SK-N-SH (cell line): Measurements from ENCODE around the gene TFE3. TPM values are rescaled to one million over a fixed set of nuclear protein-coding genes. Genes with fewer than 3 reads are reported as not detected.

ENCODE experiments used
- CTCF ChIA-PET: fragments of 300-600, 350-600 bp; formaldehyde crosslinking; extraction: SDS; loops from one replicate; lab custom pipeline; 2021; lab: Yijun Ruan, JAX
- POLR2A ChIA-PET: fragments of 350-600 bp; sonication (Branson Sonifier 250); formaldehyde crosslinking; extraction: SDS; loops from one replicate; lab custom pipeline; 2020; ENCODE audit warnings: antibody characterized with exemption, inconsistent platforms; lab: Yijun Ruan, JAX
- DNase-seq: peaks from one replicate; pipeline ENCODE4 v3.0.0; 2012
- H2AFZ ChIP-seq: fragments of 200-600 bp; sonication (generic); 2 replicates; pipeline ENCODE4 v1.8.1; 2016; ENCODE audit warnings: antibody characterized with exemption, mild to moderate bottlenecking, low read depth
- H3F3A ChIP-seq: fragments of 200-600 bp; sonication (generic); replicated peaks from 2 replicates; pipeline ENCODE3; 2016; ENCODE audit warnings: antibody characterized with exemption, mild to moderate bottlenecking; ENCODE audit not compliant: insufficient read depth
- H3K27ac ChIP-seq, 2 experiments: fragments of 200-500 bp in 1 of 2; fragments of 200-600 bp in 1 of 2; sonication (Bioruptor generic) in 1 of 2; sonication (generic), shearing (Covaris generic) in 1 of 2; 2 replicates each; pipeline versions ENCODE4 v1.5.1 to v1.6.1; 2014 to 2016; ENCODE audit warnings: low read depth in 2 of 2, inconsistent platforms in 1 of 2, low read length in 1 of 2, mild to moderate bottlenecking in 1 of 2, mixed read lengths in 1 of 2
- H3K27me3 ChIP-seq: fragments of 200-600 bp; sonication (generic), shearing (Covaris generic); 2 replicates; pipeline ENCODE4 v1.6.1; 2016; ENCODE audit warnings: mixed run types; ENCODE audit not compliant: insufficient read depth
- H3K36me3 ChIP-seq, 2 experiments: fragments of 200-500 bp in 1 of 2; fragments of 200-600 bp in 1 of 2; sonication (Bioruptor generic) in 1 of 2; sonication (generic) in 1 of 2; replicated peaks in 1 of 2; 2 replicates each; pipeline versions ENCODE3 to v1.5.1; 2014 to 2016; ENCODE audit warnings: low read length in 1 of 2, mild to moderate bottlenecking in 1 of 2; ENCODE audit not compliant: insufficient read depth in 2 of 2, control insufficient read depth in 1 of 2
- H3K4me1 ChIP-seq, 2 experiments: fragments of 200-500 bp in 1 of 2; fragments of 200-600 bp in 1 of 2; sonication (Bioruptor generic) in 1 of 2; sonication (generic), shearing (Covaris generic) in 1 of 2; 2 replicates each; pipeline versions ENCODE4 v1.5.1 to v1.6.1; 2014 to 2016; ENCODE audit warnings: low read depth in 1 of 2, low read length in 1 of 2, mixed run types in 1 of 2; ENCODE audit not compliant: insufficient read depth in 2 of 2, control insufficient read depth in 1 of 2
- H3K4me2 ChIP-seq: fragments of 200-600 bp; sonication (generic), shearing (Covaris generic); 2 replicates; pipeline ENCODE4 v1.6.1; 2017; ENCODE audit warnings: mixed run types
- H3K4me3 ChIP-seq, 2 experiments: fragments of 200-500 bp in 1 of 2; fragments of 200-600 bp in 1 of 2; sonication (Bioruptor generic) in 1 of 2; sonication (generic), shearing (Covaris generic) in 1 of 2; 2 replicates each; pipeline versions ENCODE4 v1.5.1 to v1.8.1; 2014 to 2016; ENCODE audit warnings: low read depth in 2 of 2, inconsistent platforms in 1 of 2, low read length in 1 of 2, mild to moderate bottlenecking in 1 of 2, mixed read lengths in 1 of 2, moderate library complexity in 1 of 2
- H3K79me2 ChIP-seq: fragments of 200-600 bp; sonication (generic); 2 replicates; pipeline ENCODE4 v1.8.1; 2017; ENCODE audit warnings: mild to moderate bottlenecking; ENCODE audit not compliant: insufficient read depth
- H3K9ac ChIP-seq: fragments of 200-600 bp; sonication (generic); 2 replicates; pipeline ENCODE4 v1.6.1; 2017; ENCODE audit warnings: mixed run types
- H3K9me2 ChIP-seq: fragments of 200-600 bp; sonication (generic); 2 replicates; pipeline ENCODE4 v1.6.1; 2017; ENCODE audit warnings: mixed run types
- H3K9me3 ChIP-seq: fragments of 200-600 bp; sonication (generic); 2 replicates; pipeline ENCODE4 v1.6.1; 2017; ENCODE audit warnings: mixed run types, mild to moderate bottlenecking, moderate library complexity
- H4K20me1 ChIP-seq: fragments of 200-600 bp; sonication (generic); 2 replicates; pipeline ENCODE4 v1.6.1; 2017; ENCODE audit warnings: mild to moderate bottlenecking, mixed run types; ENCODE audit not compliant: insufficient read depth
- CTCF ChIP-seq: fragments of 200-600 bp; sonication (generic); IDR thresholded peaks from 2 replicates; pipeline ENCODE4 v1.6.1; 2017; ENCODE audit warnings: antibody characterized with exemption, mild to moderate bottlenecking, moderate library complexity
- ELF1 ChIP-seq: IDR thresholded peaks from 2 replicates; pipeline ENCODE4 v1.4.0; 2012
- EZH2phosphoT487 ChIP-seq: fragments of 200-600 bp; sonication (generic); IDR thresholded peaks from 2 replicates; pipeline ENCODE4 v1.6.1; 2017; ENCODE audit warnings: low read depth, mixed run types, mild to moderate bottlenecking, antibody characterized with exemption, moderate library complexity, borderline replicate concordance
- MAX ChIP-seq: IDR thresholded peaks from 2 replicates; pipeline ENCODE4 v1.4.0; 2012; ENCODE audit warnings: low read depth
- NFIC ChIP-seq: IDR thresholded peaks from 2 replicates; pipeline ENCODE4 v1.4.0; 2012; ENCODE audit warnings: borderline replicate concordance
- RFX5 ChIP-seq: IDR thresholded peaks from 2 replicates; pipeline ENCODE4 v1.6.1; 2012; ENCODE audit warnings: mild to moderate bottlenecking, improper control_type of control experiment, low read length
- SMC3 ChIP-seq: IDR thresholded peaks from 2 replicates; pipeline ENCODE4 v1.6.1; 2012; ENCODE audit warnings: low read depth, low read length, improper control_type of control experiment
- TAF1 ChIP-seq: IDR thresholded peaks from 2 replicates; pipeline ENCODE4 v1.6.1; 2012; ENCODE audit warnings: low read depth, mild to moderate bottlenecking, low read length, moderate library complexity, borderline replicate concordance
- TCF12 ChIP-seq: IDR thresholded peaks from 2 replicates; pipeline ENCODE4 v1.4.0; 2012
- TEAD4 ChIP-seq: IDR thresholded peaks from 2 replicates; pipeline ENCODE4 v1.4.0; 2012; ENCODE audit warnings: mild to moderate bottlenecking, borderline replicate concordance; ENCODE audit not compliant: insufficient read depth
- USF2 ChIP-seq: fragments of 150-350 bp; IDR thresholded peaks from 2 replicates; pipeline ENCODE4 v1.6.1; 2017; ENCODE audit warnings: antibody characterized with exemption, low read length, low read depth, borderline replicate concordance
- ZBTB33 ChIP-seq: IDR thresholded peaks from 2 replicates; pipeline ENCODE4 v1.4.0; 2012; ENCODE audit warnings: low read depth, borderline replicate concordance
- WGBS: methylation state at CpG from one replicate; pipeline ENCODE4 v1.1.6; 2017; ENCODE audit warnings: low lambda C conversion rate; 5-methylcytosine and 5-hydroxymethylcytosine counted together
- polyA plus RNA-seq, 3 experiments: library from polyadenylated mRNA; depleted of rRNA; stranded (reverse); fragments of >200 nt; gene quantifications; 2 replicates each; pipeline ENCODE4 v1.2.3, GENCODE V29; 2012
- TF ChIP-seq, protein P1 (sequence below): IDR thresholded peaks from 2 replicates; pipeline ENCODE4 v1.6.1; 2012; ENCODE audit warnings: mild to moderate bottlenecking, low read depth, low read length, moderate library complexity
- TF ChIP-seq, protein P2 (sequence below): IDR thresholded peaks from 2 replicates; pipeline ENCODE4; 2012

Gene TFE3
- polyA plus RNA-seq, 1 of the 3 experiments (the other 2 are of a cell fraction) = 14.0 TPM

DNA sequence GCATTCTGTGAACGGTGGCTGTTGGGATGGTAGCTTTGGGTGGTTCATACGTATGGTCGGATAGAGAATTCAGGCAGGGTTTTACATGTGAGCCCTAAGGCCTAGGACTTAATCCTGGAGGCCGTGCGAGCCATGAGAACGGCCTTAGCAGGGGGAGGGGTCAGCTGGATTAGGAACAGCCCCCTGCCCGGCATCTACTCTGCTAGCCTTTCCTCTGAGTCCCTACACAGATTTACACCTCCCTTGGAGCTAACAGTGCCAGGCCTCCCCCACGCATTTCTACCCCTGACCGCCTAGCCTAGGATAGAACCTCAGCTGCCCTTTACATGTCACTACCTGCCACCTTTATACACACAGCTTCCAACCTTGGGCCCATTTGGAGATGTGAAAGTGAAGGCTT lies 23.5 kb upstream of the TFE3 start:
- POLR2A ChIA-PET = no interaction called here
- Histone ChIP-seq H4K20me1 (0 out of 2 replicates have a peak, but pooled peaks cover 5% of the 10 kb centered on the region), H3K9ac (no peak overlapping the region), H3K27me3 (no peaks in the 10 kb centered on the region; the same call in 1 of the 2 replicates), H2AFZ (no peak overlapping the region), H3K4me2 (no peak overlapping the region), H3F3A (no peaks in the 10 kb centered on the region), H3K9me2 (no peaks in the 10 kb centered on the region), H3K27ac (no peak overlapping the region), H3K4me1 (peaks cover 0 to 2% of the 10 kb centered on the region in 2 experiments; a peak in 1 of 4 replicates), H3K36me3 (no peaks in the 10 kb centered on the region), H3K4me3 (no peak overlapping the region), H3K79me2 (peaks cover 8% of the 10 kb centered on the region; the same call in 1 of the 2 replicates), H3K9me3 (no peaks in the 10 kb centered on the region)
- no peak for DNase-seq
- CTCF ChIA-PET = no interaction called here
- TF ChIP-seq NFIC = no peak
- no peak for TF ChIP-seq ZBTB33
- TF ChIP-seq TEAD4 = no peak
- TF ChIP-seq, protein P1, sequence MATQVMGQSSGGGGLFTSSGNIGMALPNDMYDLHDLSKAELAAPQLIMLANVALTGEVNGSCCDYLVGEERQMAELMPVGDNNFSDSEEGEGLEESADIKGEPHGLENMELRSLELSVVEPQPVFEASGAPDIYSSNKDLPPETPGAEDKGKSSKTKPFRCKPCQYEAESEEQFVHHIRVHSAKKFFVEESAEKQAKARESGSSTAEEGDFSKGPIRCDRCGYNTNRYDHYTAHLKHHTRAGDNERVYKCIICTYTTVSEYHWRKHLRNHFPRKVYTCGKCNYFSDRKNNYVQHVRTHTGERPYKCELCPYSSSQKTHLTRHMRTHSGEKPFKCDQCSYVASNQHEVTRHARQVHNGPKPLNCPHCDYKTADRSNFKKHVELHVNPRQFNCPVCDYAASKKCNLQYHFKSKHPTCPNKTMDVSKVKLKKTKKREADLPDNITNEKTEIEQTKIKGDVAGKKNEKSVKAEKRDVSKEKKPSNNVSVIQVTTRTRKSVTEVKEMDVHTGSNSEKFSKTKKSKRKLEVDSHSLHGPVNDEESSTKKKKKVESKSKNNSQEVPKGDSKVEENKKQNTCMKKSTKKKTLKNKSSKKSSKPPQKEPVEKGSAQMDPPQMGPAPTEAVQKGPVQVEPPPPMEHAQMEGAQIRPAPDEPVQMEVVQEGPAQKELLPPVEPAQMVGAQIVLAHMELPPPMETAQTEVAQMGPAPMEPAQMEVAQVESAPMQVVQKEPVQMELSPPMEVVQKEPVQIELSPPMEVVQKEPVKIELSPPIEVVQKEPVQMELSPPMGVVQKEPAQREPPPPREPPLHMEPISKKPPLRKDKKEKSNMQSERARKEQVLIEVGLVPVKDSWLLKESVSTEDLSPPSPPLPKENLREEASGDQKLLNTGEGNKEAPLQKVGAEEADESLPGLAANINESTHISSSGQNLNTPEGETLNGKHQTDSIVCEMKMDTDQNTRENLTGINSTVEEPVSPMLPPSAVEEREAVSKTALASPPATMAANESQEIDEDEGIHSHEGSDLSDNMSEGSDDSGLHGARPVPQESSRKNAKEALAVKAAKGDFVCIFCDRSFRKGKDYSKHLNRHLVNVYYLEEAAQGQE = no peak
- no peak for TF ChIP-seq SMC3
- no peak for TF ChIP-seq CTCF
- no peak for TF ChIP-seq RFX5
- no peak for TF ChIP-seq TCF12
- WGBS = 73% methylated on average over 4 of the region's 9 CpGs

DNA sequence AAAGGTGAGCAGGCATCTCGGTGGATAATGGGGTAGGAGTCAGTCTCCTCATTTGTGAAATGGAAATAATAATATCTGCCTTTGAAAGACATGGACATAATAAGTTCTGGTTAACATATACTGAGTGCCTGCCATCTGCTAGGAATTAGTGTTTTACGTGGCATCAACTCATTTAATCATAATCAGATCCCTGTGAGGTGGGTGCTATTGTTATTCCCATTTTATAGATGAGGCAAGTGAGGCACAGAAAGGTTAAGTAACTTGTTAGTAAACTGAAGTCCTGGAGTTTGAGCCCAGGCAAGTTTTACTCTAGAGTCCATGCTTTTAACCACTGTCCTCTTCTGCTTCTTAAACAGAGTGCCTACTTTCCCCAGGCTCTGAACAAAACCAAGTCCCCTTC lies 23.1 kb upstream of the TFE3 start:
- Histone ChIP-seq H4K20me1 (0 out of 2 replicates have a peak, but pooled peaks cover 5% of the 10 kb centered on the region), H3K4me3 (no peak overlapping the region), H3K9me3 (no peaks in the 10 kb centered on the region), H3K27me3 (no peaks in the 10 kb centered on the region; the same call in 1 of the 2 replicates), H3K4me1 (no peaks in the 10 kb centered on the region), H3F3A (no peaks in the 10 kb centered on the region), H2AFZ (no peak overlapping the region), H3K79me2 (peaks cover 6% of the 10 kb centered on the region; the same call in 1 of the 2 replicates), H3K4me2 (no peak overlapping the region), H3K36me3 (no peaks in the 10 kb centered on the region), H3K27ac (no peak overlapping the region), H3K9me2 (no peaks in the 10 kb centered on the region), H3K9ac (no peak overlapping the region)
- ChIA-PET POLR2A (no interaction called here), CTCF (no interaction called here)
- 57% methylated on average over 2 of the region's 2 CpGs for WGBS
- DNase-seq = no peak
- no peak for TF ChIP-seq CTCF
- no peak for TF ChIP-seq SMC3
- no peak for TF ChIP-seq TEAD4
- TF ChIP-seq EZH2phosphoT487 = no peak
- TF ChIP-seq TAF1 = no peak
- TF ChIP-seq ELF1 = no peak
- TF ChIP-seq, protein P2, sequence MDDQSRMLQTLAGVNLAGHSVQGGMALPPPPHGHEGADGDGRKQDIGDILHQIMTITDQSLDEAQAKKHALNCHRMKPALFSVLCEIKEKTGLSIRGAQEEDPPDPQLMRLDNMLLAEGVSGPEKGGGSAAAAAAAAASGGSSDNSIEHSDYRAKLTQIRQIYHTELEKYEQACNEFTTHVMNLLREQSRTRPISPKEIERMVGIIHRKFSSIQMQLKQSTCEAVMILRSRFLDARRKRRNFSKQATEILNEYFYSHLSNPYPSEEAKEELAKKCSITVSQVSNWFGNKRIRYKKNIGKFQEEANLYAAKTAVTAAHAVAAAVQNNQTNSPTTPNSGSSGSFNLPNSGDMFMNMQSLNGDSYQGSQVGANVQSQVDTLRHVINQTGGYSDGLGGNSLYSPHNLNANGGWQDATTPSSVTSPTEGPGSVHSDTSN = no peak
- no peak for TF ChIP-seq MAX
- no peak for TF ChIP-seq USF2
